GM18867 (cell line): Measurements from ENCODE around the gene SDR9C7.
"Not testable (repeated sequence)": the region's sequence is repeated elsewhere in the genome, so short reads cannot be mapped to it uniquely, and the experiment has no call there.

Experiments used
- ATAC-seq: cut with Tn5 transposase; IDR thresholded peaks from one replicate; pipeline ENCODE4 v1.9.1; 2021; ENCODE audit warnings: mild to moderate bottlenecking, moderate library complexity; ENCODE audit not compliant: unreplicated experiment

Gene SDR9C7

DNA sequence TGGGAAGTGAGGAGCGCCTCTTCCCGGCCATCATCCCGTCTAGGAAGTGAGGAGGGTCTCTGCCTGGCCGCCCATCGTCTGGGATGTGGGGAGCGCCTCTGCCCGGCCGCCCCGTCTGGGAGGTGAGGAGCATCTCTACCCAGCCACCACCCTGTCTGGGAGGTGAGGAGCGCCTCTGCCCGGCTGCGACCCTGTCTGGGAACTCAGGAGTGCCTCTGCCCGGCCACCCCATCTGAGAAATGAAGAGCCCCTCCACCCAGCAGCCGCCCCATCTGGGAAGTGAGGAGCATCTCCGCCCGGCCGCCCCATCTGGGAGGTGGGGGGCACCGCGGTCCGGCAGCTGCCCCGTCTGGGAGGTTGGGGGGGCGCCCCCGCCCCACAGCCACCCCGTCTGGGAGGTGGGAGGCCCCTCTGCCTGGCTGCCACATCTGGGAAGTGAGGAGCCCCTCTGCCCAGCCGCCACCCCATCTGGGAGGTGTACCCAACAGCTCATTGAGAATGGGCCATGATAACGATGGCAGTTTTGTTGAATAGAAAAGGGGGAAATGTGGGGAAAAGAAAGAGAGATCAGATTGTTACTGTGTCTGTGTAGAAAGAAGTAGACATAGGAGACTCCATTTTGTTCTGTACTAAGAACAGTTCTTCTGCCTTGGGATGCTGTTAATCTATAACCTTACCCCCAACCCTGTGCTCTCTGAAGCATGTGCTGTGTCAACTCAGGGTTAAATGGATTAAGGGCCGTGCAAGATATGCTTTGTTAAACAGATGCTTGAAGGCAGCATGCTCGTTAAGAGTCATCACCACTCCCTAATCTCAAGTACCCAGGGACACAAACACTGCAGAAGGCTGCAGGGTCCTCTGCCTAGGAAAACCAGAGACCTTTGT is 54.7 kb downstream of the SDR9C7 start:
- not testable (repeated sequence) for ATAC-seq

DNA sequence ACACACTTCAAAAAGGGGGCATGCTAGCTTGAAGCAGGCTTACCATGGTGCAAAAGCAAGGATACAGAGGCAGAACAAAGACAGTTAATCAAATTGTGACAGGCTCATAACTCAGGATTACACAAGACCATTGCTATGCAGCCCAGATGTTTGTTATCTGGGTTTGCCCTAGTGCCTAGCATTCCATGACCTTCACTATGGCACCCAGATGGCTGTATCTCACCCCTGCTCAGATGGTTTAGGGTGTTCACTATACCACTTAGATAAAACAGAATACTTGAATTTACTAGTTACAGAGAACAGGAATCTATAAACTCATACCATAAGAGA is 56.2 kb downstream of the SDR9C7 start:
- ATAC-seq, result no peak

DNA sequence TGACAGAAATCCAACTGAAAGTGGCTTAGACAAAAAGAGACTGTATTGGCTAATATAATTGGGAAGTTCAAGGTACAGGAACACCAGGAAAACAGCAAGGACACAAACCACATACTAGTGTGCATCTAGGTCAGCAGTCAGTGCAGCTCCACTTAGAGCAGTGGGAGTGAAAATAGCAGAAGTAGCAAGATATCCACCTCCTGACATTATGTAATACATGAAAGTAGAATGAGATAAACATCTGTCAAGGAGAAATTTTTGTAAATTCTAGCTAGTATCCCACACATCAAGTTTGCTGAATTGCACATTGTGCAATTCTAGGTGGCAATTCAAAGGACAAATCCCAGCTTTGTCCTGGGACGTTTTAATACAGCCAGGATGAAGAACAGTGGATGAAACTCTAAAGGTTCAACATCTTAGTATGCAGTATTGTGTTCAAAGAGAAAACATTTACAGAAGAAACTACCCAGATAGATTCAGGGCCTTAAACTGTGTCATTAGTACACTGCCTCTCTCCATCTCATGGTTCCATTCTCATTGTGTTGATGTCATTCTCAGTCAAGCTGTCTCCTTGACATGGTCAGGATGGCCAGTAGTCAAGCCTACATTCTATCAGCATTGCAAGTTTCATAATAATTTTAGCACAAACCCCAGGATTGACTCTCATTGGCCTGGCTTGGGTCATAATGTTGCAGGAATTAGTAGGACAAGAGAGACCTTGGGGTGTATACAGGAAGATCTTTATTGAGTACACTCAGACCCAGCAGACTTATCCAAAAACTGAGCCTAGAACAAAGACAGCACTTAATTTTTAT is 56.8 kb downstream of the SDR9C7 start:
- no peak for ATAC-seq

DNA sequence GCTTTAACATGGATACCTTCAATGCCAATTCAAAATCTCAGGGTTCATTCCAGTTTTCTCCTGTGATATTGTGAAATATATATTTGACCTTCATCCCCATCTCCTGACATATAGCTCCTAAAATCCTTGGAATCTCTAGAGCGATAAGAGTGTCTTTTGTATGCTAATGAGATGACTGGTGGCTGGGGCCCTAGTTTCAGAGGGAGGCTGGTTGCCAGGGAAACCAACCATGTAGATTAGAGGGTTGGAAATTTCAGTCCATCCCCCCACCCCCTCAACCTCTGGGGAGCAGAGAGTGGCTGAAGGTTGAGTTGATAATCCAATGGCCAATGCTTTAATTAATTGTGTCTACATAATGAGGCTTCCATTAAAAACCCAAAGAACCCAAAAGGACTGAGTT is 59.4 kb downstream of the SDR9C7 start:
- ATAC-seq, result no peak

DNA sequence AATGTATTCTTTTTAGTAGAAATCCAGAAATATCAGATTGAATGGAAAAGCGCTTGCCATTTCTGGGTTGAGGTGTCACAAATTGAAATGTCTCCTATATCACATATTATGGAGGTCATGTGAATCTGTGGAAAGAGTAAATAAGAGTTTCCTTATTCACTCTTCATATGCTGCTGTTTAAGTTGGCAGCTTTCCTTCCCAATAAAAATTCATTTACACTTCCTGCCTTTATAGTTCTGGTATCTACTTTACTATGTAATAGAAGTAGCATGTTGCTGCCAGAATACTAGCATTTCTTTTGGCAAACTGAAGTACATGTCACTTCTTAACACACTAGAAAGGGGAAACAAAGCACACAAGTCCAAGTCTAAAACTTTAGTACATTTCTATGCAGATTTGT is 60.8 kb downstream of the SDR9C7 start:
- no peak for ATAC-seq
